Epithelial cell of proximal tubule (primary cell): Measurements from ENCODE around the gene KRT20. TPM values are rescaled to one million over a fixed set of nuclear protein-coding genes. Genes with fewer than 3 reads are reported as not detected.

Experiments
- DNase-seq: peaks from one replicate; pipeline ENCODE4 v3.0.0-alpha.2; 2011; ENCODE audit warnings: low read depth
- H3K4me3 ChIP-seq: 2 replicates; pipeline ENCODE4 v1.5.1; 2011; ENCODE audit warnings: low read depth, mild to moderate bottlenecking, low read length
- CTCF ChIP-seq: conservative IDR thresholded peaks from 2 replicates; pipeline ENCODE4 v1.5.1; 2012; ENCODE audit warnings: low read depth, mild to moderate bottlenecking, low read length
- total RNA-seq: library from RNA; depleted of rRNA; stranded (reverse); fragments of >200 nt; gene quantifications from 2 replicates; pipeline ENCODE4 v1.2.3, GENCODE V29; 2015

The KRT20 gene
- total RNA-seq, 1 donor from 2014 or later: not detected

GRCh38 chr17:40909755-40910154 is 24.7 kb upstream of the KRT20 start:
- DNase-seq: no peak
- no peak for TF ChIP-seq CTCF
- no peak overlapping the region for H3K4me3 ChIP-seq

GRCh38 chr17:40909351-40909750 is 24.3 kb upstream of the KRT20 start:
- no peak overlapping the region for H3K4me3 ChIP-seq
- TF ChIP-seq CTCF: peak; percentile 83
- peak; percentile 70 for DNase-seq

GRCh38 chr17:40906613-40907012 is 21.6 kb upstream of the KRT20 start:
- TF ChIP-seq CTCF: no peak
- no peak for DNase-seq
- H3K4me3 ChIP-seq: no peak overlapping the region

- TF ChIP-seq CTCF: no peak
- H3K4me3 ChIP-seq: no peak overlapping the region
- DNase-seq: no peak
Observed at GRCh38 chr17:40905370-40905769, 20.3 kb upstream of the KRT20 start.

- no peak for TF ChIP-seq CTCF
- peak; percentile 98 for DNase-seq
- peak overlapping the region; percentile 11 for H3K4me3 ChIP-seq
Observed at GRCh38 chr17:40903129-40903847, 18.2 kb upstream of the KRT20 start.

GRCh38 chr17:40902498-40902897 is 17.5 kb upstream of the KRT20 start:
- H3K4me3 ChIP-seq: no peak overlapping the region
- no peak for TF ChIP-seq CTCF
- DNase-seq: no peak

- DNase-seq: peak; percentile 94
- H3K4me3 ChIP-seq: no peak overlapping the region
- no peak for TF ChIP-seq CTCF
Observed at GRCh38 chr17:40901981-40902474, 17.0 kb upstream of the KRT20 start.
